HG03280 (cell line): Measurements from ENCODE around the gene GMIP.
"Not testable (repeated sequence)": the region's sequence is repeated elsewhere in the genome, so short reads cannot be mapped to it uniquely, and the experiment has no call there.

Source experiments
- ATAC-seq: cut with Tn5 transposase; IDR thresholded peaks from one replicate; pipeline ENCODE4 v1.9.1; 2021; ENCODE audit warnings: mild to moderate bottlenecking, moderate library complexity; ENCODE audit not compliant: unreplicated experiment

Gene GMIP, protein sequence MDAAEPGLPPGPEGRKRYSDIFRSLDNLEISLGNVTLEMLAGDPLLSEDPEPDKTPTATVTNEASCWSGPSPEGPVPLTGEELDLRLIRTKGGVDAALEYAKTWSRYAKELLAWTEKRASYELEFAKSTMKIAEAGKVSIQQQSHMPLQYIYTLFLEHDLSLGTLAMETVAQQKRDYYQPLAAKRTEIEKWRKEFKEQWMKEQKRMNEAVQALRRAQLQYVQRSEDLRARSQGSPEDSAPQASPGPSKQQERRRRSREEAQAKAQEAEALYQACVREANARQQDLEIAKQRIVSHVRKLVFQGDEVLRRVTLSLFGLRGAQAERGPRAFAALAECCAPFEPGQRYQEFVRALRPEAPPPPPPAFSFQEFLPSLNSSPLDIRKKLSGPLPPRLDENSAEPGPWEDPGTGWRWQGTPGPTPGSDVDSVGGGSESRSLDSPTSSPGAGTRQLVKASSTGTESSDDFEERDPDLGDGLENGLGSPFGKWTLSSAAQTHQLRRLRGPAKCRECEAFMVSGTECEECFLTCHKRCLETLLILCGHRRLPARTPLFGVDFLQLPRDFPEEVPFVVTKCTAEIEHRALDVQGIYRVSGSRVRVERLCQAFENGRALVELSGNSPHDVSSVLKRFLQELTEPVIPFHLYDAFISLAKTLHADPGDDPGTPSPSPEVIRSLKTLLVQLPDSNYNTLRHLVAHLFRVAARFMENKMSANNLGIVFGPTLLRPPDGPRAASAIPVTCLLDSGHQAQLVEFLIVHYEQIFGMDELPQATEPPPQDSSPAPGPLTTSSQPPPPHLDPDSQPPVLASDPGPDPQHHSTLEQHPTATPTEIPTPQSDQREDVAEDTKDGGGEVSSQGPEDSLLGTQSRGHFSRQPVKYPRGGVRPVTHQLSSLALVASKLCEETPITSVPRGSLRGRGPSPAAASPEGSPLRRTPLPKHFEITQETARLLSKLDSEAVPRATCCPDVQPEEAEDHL

DNA sequence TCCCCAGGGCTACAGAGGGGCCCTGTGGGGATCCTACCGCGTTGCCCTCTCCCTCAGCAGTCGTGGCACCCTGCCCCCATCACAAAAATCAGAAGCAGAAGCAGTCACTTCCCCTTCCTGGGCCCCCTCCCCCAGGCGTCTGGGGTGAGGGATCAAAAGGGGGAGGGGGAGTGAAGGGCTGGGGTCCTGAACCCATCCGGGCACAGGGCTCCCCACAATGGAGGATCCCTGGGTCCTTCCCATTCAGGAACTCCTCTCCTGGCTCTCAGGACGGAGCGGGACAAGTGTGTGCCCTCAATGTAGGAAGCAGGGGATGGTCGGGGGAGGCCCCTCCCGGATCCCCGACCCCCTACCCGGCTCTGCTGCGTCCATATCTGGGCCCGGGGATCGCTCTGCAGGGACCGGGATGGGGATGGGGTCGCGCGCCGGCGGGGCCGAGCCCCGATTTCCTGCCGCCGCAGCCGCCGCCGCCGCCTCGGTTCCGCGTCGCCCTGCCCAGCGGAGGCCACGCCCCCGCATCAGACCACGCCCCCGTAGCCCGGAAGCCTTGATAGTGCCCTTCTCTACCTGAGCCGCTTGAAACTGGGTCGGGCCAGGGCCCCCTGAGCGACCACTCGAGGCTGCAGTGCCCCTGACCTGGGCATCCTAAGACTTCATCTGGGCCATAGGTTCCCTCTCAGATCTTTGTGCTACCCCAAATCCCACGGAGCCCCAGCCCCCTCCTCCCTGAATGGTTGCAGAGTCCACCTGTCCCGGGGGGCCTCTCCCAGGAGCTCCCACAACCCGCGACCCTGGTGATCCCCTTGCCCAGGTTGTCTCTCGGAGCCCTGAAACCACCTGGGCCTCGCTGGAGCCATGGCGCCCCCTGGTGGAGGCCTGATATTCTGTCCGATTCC lies at the start of gene GMIP:
TSS of gene GMIP (minus strand) at position 500 of the 896 bp plus-strand sequence. CDS start at position 372, 128 bp downstream.
- ATAC-seq, result peak; percentile 60

DNA sequence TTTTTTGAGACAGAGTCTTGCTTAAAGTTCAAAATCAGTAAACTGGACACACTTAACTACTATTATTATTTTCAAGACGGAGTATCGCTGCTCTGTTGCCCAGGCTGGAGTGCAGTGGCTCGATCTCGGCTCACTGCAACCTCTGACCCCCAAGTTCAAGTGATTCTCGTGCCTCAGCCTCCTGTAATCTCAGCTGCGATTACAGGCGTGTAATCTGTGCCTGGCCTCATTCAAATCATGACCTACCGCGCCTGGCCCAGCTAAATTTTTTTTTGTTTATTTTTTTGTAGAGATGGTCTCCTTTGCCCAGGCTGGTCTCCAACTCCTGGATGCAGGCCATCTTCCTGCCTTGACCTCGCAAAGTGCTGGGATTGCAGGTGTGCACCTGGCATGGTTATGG lies 48.2 kb upstream of the GMIP start:
- no peak for ATAC-seq

DNA sequence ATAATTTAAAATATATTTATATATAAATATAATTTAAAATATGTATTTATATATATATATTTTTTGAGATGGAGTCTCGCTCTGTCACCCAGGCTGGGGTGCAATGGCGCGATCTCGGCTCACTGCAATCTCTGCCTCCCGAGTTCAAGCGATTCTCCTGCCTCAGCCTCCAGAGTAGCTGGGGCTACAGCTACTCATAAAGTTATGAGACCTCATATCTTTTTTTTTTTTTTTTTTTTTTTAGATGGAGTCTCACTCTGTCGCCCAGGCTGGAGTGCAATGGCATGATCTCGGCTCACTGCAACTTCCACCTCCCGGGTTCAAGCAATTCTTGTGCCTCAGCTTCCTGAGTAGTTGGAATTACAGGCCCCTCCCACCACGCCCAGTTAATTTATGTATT lies 45.6 kb upstream of the GMIP start:
- ATAC-seq, result not testable (repeated sequence)

DNA sequence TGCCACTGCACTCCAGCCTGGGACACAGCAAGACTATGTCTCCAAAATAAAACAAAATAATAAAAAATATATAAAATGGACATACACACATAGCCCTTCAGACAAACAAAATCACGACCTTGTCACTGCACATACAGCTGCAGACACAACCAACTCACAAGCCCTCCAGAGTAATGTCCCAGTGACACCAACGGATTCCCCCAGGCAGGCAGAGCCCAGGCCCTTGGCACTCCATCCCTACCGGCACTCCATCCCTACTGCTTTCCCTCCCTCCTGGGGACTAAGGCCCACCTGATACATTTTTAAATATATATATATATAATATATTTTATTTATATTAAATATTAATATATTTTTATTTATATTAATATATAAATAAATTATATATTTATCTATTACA lies 43.6 kb upstream of the GMIP start:
- ATAC-seq, result no peak

DNA sequence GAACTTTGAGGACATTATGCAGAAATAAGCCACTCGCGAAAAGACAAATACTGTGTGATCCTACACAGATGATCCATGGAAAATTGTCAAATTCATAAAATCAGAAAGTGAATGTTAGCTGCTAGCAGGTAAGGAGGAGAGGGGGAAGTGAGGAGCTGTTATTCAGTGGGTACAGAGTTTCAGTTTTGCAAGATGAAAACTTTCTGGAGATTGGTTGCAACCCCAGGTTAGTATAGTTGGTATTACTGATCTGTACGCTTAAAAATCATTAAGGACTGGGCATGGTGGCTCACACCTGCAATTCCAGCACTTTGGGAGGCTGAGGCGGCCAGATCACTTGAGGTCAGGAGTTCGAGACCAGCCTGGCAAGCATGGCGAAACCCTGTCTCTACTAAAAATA lies 43.1 kb upstream of the GMIP start:
- no peak for ATAC-seq

DNA sequence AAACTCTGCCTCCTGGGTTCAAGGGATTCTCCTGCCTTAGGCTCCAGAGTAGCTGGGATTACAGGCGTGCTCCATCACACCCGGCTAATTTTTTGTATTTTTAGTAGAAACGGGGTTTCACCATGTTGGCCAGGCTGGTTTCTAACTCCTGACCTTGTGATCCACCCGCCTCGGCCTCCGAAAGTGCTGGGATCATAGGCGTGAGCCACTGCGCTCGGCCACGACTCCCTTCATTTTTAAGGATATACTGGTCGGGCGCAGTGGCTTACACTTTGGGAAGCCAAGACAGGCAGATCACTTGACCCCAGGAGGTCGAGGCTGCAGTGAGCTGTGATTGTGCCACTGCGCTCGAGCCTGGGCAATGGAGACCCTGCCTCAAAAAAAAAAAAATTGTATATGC lies 42.7 kb upstream of the GMIP start:
- not testable (repeated sequence) for ATAC-seq

DNA sequence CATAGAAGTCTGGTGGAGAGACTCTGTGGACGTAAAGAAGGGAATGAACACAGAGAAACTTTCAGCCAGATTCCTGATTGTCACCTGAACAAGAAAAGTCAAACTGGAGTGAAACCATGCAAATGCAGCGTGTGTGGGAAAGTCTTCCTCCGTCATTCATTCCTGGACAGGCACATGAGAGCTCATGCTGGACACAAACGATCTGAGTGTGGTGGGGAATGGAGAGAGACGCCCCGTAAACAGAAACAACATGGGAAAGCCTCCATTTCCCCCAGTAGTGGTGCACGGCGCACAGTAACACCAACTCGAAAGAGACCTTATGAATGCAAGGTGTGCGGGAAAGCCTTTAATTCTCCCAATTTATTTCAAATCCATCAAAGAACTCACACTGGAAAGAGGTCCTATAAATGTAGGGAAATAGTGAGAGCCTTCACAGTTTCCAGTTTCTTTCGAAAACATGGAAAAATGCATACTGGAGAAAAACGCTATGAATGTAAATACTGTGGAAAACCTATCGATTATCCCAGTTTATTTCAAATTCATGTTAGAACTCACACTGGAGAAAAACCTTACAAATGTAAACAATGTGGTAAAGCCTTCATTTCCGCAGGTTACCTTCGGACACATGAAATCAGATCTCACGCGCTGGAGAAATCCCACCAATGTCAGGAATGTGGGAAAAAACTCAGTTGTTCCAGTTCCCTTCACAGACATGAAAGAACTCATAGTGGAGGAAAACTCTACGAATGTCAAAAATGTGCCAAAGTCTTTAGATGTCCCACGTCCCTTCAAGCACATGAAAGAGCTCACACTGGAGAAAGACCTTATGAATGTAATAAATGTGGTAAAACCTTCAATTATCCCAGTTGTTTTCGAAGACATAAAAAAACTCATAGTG lies 36.0 kb upstream of the GMIP start:
- ATAC-seq, result no peak

DNA sequence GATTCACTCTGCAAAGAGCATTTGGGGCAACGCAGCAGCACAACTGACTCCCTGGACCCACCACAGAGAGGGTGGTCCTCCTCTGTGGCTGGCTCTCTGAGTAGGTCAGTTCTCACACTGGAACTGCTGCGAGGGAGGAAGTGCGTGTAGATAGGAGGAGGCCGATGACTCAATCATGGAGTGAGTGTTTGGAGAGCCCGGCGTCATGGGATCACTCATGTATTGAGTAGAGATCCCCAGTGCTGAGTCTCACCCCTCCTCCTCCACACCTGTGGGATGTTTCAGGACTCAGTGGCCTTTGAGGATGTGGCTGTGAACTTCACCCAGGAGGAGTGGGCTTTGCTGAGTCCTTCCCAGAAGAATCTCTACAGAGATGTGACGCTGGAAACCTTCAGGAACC lies 34.1 kb upstream of the GMIP start:
- ATAC-seq, result no peak

DNA sequence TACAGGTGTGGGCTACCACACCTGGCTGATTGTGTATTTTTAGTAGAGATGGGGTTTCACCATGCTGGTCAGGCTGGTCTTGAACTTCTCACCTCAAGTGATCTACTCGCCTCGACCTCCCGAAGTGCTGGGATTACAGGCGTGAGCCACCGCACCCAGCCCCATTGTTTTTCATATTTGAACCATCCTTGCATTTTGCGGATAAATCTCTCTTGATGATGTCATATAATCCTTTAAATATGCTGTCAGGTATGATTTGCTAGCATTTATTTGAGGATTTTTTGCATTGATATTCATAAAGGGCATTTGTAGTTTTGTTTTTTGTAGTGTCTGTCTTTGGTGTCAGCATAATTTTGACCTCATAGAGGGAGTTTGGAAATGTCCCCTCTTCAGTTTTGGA lies 30.9 kb upstream of the GMIP start:
- ATAC-seq, result no peak

DNA sequence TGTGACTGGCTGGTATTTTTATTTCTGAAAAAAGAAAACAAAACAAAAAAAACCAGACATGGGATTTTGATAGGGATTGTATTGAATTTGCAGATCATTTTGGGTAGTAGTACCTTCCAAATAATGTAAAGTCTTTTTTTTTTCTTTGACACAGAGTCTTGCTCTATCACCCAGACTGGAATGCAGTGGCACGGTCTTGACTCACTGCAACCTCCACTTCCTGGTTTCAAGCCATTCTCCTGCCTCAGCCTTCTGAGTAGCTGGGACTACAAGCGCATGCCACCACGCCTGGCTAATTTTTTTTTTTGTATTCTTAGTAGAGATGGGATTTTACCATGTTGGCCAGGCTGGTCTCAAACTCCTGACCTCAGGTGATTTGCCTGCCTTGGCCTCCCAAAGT lies 29.4 kb upstream of the GMIP start:
- ATAC-seq, result no peak

DNA sequence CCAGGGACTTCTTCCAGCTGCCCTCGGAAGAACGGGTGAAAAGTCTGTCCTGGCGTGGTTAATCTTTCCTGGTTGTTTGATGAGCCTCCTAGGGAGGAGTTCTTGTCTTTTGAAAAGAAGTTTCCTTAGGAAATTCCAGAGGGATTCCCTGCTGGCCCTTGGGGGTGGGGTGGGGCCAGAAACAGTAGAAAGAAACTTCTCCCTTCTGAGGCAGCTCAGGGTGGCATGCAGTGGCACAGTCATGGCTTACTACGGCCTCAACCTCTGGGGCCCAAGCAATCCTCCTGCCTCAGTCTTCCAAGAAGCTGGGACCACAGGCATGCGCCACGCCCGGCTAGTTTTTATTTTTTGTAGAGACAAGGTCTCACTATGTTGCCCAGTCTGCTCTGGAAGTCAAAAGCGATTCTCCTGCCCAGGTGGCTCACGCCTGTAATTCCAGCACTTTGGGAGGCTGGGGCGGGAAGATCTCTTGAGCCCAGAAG lies 26.7 kb upstream of the GMIP start:
- no peak for ATAC-seq

DNA sequence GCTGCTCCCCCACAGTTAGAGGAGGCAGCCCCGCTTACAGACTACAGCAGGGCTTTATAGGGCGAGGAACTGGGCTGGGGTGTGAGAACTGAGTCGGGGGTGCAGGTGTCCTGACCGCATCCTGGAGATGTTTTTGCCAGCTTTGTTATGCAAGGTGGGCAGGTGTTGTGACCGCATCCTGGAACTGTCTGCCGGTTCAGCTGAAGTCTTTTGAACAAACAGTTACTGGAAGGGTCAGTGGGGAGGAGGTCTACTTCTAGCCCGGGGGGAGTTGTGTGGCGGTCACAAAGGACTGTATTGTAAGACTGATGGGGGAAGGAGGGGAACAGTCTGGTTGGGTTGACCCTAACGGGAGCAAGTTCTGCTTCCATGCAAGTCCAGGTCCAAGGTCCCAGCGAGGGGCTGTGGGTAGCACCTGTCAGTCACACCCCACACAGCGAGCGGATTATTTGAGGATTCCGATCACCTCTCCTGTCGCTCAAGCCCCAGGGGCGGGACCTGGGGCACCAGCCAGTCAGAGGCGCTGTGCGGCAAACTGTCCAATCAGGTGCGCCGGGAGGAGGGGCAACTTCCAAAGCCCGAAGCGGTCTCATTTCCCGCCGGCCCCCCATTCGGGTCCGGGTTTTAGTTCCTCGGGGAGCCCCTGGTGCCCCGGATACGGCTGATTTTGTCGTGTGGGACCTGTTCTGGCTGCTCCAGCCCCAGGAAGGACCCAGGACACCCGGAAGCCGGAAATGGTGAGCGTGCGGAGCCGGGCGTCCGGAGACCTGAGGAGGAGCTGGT lies 25.0 kb upstream of the GMIP start, which contains the start of gene ZNF101:
TSS of gene ZNF101 (plus strand) at position 610 of the 783 bp plus-strand sequence. CDS start at position 735, 125 bp downstream.
- peak; percentile 68 for ATAC-seq

DNA sequence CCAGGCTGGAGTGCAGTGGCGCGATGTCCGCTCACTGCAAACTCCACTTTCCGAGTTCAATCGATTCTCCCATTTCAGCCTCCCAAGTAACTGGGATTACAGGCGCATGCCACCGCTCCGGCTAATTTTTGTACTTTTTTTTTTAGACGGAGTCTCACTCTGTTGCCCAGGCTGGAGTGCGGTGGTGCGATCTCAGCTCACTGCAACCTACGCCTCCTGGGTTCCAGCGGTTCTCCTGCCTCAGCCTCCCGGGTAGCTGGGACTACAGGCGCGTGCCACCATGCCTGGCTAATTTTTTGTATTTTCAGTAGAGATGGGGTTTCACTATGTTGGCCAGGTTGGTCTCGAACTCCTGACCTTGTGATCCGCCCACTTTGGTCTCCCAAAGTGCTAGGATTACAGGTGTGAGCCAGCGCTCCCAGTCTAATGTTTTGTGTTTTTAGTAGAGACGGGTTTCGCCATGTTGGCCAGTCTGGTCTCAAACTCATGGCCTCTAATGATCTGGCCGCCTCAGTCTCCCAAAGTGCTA lies 22.0 kb upstream of the GMIP start:
- ATAC-seq, result not testable (repeated sequence)

DNA sequence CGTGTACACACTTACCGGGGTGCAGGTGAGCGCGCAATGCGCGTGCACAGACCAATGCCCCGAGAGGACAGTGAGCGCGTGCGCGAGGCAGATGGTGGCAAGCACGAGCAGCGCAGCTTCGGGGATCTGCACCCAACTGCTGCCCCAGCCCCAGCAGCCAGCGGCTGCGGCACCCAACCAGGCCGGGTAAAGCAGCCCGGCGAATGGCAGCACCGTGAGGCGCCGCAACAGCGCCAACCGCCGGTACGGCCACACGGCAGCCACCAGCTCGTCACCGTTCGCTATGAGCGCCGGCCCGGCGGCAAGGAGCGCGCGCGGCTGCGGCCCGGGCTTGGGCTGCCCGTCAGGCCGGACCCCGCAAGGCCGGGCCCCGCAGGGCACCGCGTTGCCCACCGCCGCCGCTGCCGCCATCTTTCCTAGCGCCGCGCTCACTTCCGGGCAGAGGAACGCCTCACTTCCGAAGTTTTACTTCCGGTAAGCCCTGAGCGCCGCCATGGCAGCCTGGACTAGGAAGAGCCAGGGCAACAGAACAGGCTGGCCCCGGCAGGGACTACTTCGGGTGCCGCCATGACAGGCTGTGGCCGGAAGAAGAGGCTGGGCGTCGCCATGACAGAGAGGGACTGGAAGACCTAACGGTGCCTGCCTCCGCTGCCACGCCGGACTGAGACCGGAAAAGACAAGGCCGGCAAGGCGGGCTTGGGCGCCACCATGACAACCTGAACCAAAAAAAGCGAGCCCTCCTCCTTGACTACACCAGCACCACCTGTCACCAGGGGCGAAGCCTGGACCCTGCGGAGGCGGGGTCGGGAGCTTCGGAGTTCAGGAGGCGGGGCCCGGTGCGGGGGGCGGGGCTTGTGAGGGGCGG lies 20.0 kb upstream of the GMIP start, which contains the start of gene ATP13A1:
TSS of gene ATP13A1 (minus strand) at position 421 of the 865 bp plus-strand sequence. CDS start at position 411, 10 bp downstream.
- peak; percentile 70 for ATAC-seq

DNA sequence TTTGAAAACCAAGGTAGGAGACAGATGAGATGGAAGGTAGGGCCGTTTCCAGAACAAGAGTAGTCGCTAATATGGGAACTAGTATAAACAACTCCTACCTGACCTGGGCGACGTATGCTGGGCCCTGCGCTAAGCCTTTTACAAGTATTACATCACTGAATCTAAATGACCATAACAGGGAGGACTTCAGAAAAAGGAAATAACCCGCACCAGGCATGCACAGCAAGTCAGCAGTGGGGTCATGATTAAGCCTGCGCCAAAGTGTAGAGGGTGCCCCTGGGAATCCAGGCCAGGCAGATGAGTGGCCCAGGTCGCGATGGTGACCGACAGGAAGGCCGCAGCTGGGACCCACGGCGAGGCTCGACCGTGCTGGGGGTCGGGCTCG lies 19.4 kb upstream of the GMIP start:
- no peak for ATAC-seq

DNA sequence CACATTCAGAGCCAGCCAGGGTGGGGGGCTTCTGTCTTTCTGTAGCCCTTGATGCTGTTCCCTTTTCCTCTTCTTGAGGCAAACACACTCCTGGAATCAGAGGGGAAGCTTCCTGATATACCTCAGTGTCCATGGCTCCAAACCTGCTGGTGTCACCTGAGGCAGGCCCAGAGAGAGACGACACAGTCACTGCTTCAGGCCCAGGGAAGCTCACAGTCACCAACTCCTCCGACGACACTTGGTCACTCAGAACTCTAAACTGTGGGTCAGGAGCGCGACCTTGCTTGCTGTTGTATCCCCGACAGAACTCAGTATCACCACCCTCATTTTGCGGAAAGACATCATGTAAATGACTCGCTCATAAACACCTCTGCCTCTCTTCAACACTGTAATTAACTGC lies 18.9 kb upstream of the GMIP start:
- no peak for ATAC-seq

DNA sequence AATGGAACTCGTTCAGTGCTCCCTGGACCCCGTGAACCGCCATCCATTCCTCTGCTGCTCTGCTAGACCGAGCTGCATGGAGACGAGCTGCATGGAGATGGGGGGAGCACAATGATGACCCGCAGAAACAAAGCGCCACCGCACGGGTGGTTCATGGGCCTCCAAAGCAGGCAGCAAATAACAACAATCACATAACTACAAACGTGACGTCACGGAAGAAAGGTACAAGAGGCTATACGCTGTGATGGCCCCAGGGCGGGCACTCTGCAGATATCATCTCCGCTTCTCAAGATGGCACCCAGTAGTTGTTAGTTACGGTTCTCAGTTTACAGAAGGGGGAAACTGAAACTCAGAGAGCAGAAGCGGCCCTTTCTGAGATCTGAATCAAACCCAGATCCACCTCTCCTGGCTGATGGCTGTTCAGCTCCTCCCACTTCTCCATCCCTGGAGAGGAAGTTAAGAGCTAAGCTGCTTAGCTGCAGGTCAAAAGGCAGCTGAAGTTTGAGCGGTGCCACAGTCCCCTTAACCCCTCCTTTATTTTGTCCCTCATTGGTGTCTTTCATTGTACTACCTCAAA lies 18.3 kb upstream of the GMIP start:
- peak; percentile 42 for ATAC-seq
